Stimulated activated naive CD4-positive, alpha-beta T cell (primary cell): ENCODE data around the gene CLPX.
"Not testable (repeated sequence)": the region's sequence is repeated elsewhere in the genome, so short reads cannot be mapped to it uniquely, and the experiment has no call there.

Experiments
- DNase-seq, 6 experiments: peaks; one replicate each; lab custom pipeline; 2025; lab: John Stamatoyannopoulos, UW

CLPX gene

GRCh38 chr15:65101411-65101890, 83.7 kb downstream of the CLPX start:
- DNase-seq = peak in 5 of 6 experiments; percentile 4 to 35 (median 19)

- no peak for DNase-seq
These were observed 84.7 kb downstream of the CLPX start for GRCh38 chr15:65100442-65100841.

GRCh38 chr15:65099801-65100200, 85.3 kb downstream of the CLPX start:
- DNase-seq = not testable (repeated sequence)

GRCh38 chr15:65099336-65099735, 85.8 kb downstream of the CLPX start:
- no peak for DNase-seq
